Upper lobe of left lung (tissue), 6 donors: Measurements from ENCODE around the gene ZMYND11. TPM values are rescaled to one million over a fixed set of nuclear protein-coding genes. Genes with fewer than 3 reads are reported as not detected.

ENCODE experiments used
- ATAC-seq, 2 donors: fragments of 200-7000 bp; cut with Tn5 transposase; one replicate each; pipeline ENCODE4 v1.9.1; 2022; ENCODE audit warnings: mild to moderate bottlenecking in 2 of 2, moderate library complexity in 2 of 2; ENCODE audit not compliant: low FRiP score in 2 of 2
- DNase-seq, 2 donors: peaks; one replicate each; pipeline ENCODE4 v3.0.0-alpha.2; 2019 to 2020
- H3K27ac ChIP-seq, 4 donors: fragments of 200-600 bp; sonication (generic); one replicate each; pipeline ENCODE4 v1.5.1; 2016 to 2019
- H3K27me3 ChIP-seq, 4 donors: fragments of 200-600 bp; sonication (generic); one replicate each; pipeline ENCODE4 v1.5.1; 2017 to 2019
- H3K36me3 ChIP-seq, 4 donors: fragments of 200-600 bp; sonication (generic); one replicate each; pipeline ENCODE4 v1.5.1; 2016 to 2019
- H3K4me1 ChIP-seq, 4 donors: fragments of 200-600 bp; sonication (generic); one replicate each; pipeline ENCODE4 v1.5.1; 2018 to 2019
- H3K4me3 ChIP-seq, 4 donors: fragments of 200-600 bp; sonication (generic); one replicate each; pipeline ENCODE4 v1.5.1; 2017 to 2019; ENCODE audit warnings: mild to moderate bottlenecking in 2 of 4, moderate library complexity in 1 of 4
- H3K9me3 ChIP-seq, 4 donors: fragments of 200-600 bp; sonication (generic); one replicate each; pipeline ENCODE4 v1.5.1; 2018 to 2019
- CTCF ChIP-seq, 6 experiments: fragments of 450-650 bp in 4 of 6; fragments of 200-600 bp in 2 of 6; sonication (generic) in 2 of 6; IDR thresholded peaks; one replicate each; pipeline ENCODE4 v1.5.1; 2016 to 2019; ENCODE audit warnings: antibody characterized with exemption in 6 of 6
- EP300 ChIP-seq, 4 donors: sonication (generic); formaldehyde crosslinking; IDR thresholded peaks; one replicate each; pipeline ENCODE4 v1.5.1; 2017; ENCODE audit warnings: antibody characterized with exemption in 4 of 4, control low read depth in 2 of 4
- POLR2A ChIP-seq, 4 donors: fragments of 450-650 bp; IDR thresholded peaks; one replicate each; pipeline ENCODE4 v1.5.1; 2016 to 2017; ENCODE audit warnings: antibody characterized with exemption in 4 of 4, mild to moderate bottlenecking in 2 of 4
- POLR2AphosphoS5 ChIP-seq, 2 donors: sonication (generic); formaldehyde crosslinking; IDR thresholded peaks; one replicate each; pipeline ENCODE4 v1.5.1; 2017; ENCODE audit warnings: antibody characterized with exemption in 2 of 2
- WGBS, 2 donors: methylation state at CpG; one replicate each; pipeline ENCODE4 v1.1.5; 2017 to 2018; 5-methylcytosine and 5-hydroxymethylcytosine counted together
- total RNA-seq, 6 donors: library from RNA; depleted of rRNA in 4 of 6; stranded (reverse); fragments of >200 nt in 4 of 6; gene quantifications; one replicate each; pipeline versions ENCODE4 v1.1.0 to v1.2.1, GENCODE V29; 2016 to 2021
- donor health status: DM: no; HTN: no; CAD: no; lungs with moderate emphysema.
- donor health status: DM: no; HTN: yes; CAD: no; lungs with severe emphysema.

Gene ZMYND11
- total RNA-seq, 6 donors from 2014 or later, result 46.1 to 76.5 (median 63.4) TPM

GRCh38 chr10:279232-279631, 144.0 kb downstream of the ZMYND11 start:
- TF ChIP-seq POLR2A (IDR thresholded peaks at IDR 0.05), result no peak
- no peak for TF ChIP-seq EP300 (IDR thresholded peaks at IDR 0.05)
- TF ChIP-seq POLR2AphosphoS5 (IDR thresholded peaks at IDR 0.05), result no peak
- no peak for TF ChIP-seq CTCF (IDR thresholded peaks at IDR 0.05)
- 91 to 96% methylated on average over 9 of the region's 9 CpGs for WGBS, 2 donors

DNA sequence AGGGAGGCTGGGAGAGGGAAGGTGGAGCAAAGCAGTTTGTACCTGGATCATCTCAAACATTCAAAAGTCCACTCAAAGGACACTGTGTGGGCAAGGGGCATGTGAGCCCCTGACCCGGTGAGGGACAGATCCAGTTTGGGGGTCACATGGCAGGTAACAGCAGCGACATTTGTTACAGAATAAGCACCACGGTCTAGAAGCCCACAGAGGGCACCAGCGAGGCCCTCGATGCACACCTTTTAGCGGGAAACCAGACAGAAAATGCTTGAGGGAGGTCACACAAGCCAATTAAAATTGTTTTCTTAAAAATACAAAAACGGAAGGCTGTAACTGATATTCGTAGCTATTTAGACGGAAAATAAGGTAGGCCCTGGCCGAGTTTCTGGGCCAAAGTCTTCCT, 144.4 kb downstream of the ZMYND11 start:
- H3K4me1 ChIP-seq, result no peaks in the 10 kb centered on the region
- H3K27me3 ChIP-seq, result no peaks in the 10 kb centered on the region
- TF ChIP-seq POLR2A (IDR thresholded peaks at IDR 0.05) (no peak), EP300 (IDR thresholded peaks at IDR 0.05) (no peak), POLR2AphosphoS5 (IDR thresholded peaks at IDR 0.05) (no peak), CTCF (IDR thresholded peaks at IDR 0.05) (no peak)
- H3K36me3 ChIP-seq, result peaks cover 0 to 40% (median 16%) of the 10 kb centered on the region in 4 donors
- no peak overlapping the region for H3K4me3 ChIP-seq
- 89 to 91% methylated on average over 10 of the region's 10 CpGs for WGBS, 2 donors
- no peaks in the 10 kb centered on the region for H3K9me3 ChIP-seq
- no peak for ATAC-seq
- no peak for DNase-seq
- H3K27ac ChIP-seq, result no peak overlapping the region

More at GRCh38 chr10:279232-279631, 144.0 kb downstream of the ZMYND11 start:
- ATAC-seq, result no peak
- peaks cover 0 to 38% (median 16%) of the 10 kb centered on the region in 4 donors for H3K36me3 ChIP-seq
- H3K4me1 ChIP-seq, result no peaks in the 10 kb centered on the region
- no peak overlapping the region for H3K27ac ChIP-seq
- H3K4me3 ChIP-seq, result no peak overlapping the region
- DNase-seq, result no peak
- no peaks in the 10 kb centered on the region for H3K9me3 ChIP-seq
- no peaks in the 10 kb centered on the region for H3K27me3 ChIP-seq

- Histone ChIP-seq H3K27ac (no peak overlapping the region), H3K4me1 (peaks cover 0 to 5% (median 1%) of the 10 kb centered on the region in 4 donors), H3K27me3 (no peaks in the 10 kb centered on the region), H3K9me3 (no peaks in the 10 kb centered on the region), H3K4me3 (no peak overlapping the region), H3K36me3 (peaks cover 0 to 39% (median 17%) of the 10 kb centered on the region in 4 donors)
- WGBS, 2 donors, result 65 to 84% methylated on average over 5 to 7 of the region's 7 CpGs
- DNase-seq (peak in 1 of 2 donors; percentile 58), ATAC-seq (no peak)
- TF ChIP-seq CTCF (IDR thresholded peaks at IDR 0.05) (no peak), POLR2A (IDR thresholded peaks at IDR 0.05) (no peak), POLR2AphosphoS5 (IDR thresholded peaks at IDR 0.05) (no peak), EP300 (IDR thresholded peaks at IDR 0.05) (no peak)
These were observed 147.3 kb downstream of the ZMYND11 start for GRCh38 chr10:282294-283139.

GRCh38 chr10:283140-283479, 147.9 kb downstream of the ZMYND11 start:
- 91 to 100% methylated on average over 8 of the region's 8 CpGs for WGBS, 2 donors
- Histone ChIP-seq H3K27me3 (no peaks in the 10 kb centered on the region), H3K36me3 (peaks cover 0 to 39% (median 16%) of the 10 kb centered on the region in 4 donors), H3K4me3 (no peak overlapping the region), H3K4me1 (peaks cover 0 to 5% (median 1%) of the 10 kb centered on the region in 4 donors), H3K9me3 (no peaks in the 10 kb centered on the region), H3K27ac (no peak overlapping the region)
- no peak for DNase-seq
- no peak for ATAC-seq
- TF ChIP-seq CTCF (IDR thresholded peaks at IDR 0.05) (no peak), POLR2AphosphoS5 (IDR thresholded peaks at IDR 0.05) (no peak), POLR2A (IDR thresholded peaks at IDR 0.05) (no peak), EP300 (IDR thresholded peaks at IDR 0.05) (no peak)
